ENCODE measurements around the gene C16orf86.

C16orf86 gene

DNA sequence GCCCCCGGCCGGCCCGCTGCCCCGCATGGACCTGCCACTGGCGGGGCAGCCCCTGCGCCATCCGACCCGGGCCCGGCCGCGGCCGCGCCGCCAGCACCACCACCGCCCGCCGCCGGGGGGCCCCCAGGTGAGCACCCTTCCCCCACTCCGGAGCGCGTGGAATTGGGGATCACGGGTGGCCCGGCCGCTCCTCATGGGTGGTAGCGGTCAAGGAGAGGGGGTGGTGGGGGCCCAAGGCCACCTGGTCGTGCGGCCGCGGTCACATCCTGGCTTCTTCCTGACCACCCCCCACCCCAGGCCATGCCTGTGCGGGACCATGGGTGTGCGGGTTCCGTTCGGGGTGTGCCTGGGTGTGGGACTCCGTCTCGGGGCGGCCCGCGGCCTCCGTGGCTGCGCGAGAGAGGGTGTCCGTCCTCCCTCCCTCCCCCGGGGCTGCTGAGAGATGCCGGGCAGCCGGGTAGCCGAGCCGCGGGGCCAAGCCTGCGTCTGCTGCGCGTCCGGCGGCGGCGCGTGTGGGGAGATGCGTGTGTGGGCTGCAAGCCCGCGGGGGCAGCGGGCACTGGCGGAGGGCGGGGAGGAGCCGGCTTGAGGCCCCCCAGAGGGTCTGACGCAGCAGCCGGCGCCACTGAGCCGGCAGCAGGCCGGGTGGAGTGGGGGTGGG, 13.4 kb upstream of the C16orf86 start:
- peak in 3 of 56 donors; percentile 18 to 52 (median 33) for DNase-seq

DNA sequence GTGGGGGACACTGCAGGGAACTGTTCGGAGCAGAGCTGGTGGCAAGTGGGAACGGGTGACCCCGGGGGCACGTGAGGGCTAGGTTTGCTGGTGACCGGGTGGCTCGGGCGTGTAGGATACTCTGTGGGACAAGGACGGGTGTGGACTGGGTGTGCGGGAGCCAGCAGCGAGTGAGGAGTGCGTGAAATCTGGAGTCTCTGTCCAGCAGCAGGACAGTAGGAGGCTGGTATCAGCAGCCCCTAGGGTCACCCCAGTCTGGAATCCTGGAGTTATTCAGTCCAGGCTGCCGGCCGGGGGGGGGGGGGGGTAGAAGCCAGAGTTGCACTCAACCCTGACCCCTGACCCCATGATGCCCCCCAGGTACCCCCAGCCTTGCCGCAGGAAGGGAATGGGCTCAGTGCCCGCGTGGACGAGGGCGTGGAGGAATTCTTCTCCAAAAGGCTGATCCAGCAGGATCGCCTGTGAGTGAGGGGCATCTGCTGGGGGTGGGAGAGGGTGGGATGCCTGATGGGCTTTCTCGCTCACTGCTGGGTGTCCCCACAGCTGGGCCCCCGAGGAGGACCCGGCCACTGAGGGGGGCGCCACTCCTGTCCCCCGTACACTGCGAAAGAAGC, 12.7 kb upstream of the C16orf86 start:
- DNase-seq, result no peak

DNA sequence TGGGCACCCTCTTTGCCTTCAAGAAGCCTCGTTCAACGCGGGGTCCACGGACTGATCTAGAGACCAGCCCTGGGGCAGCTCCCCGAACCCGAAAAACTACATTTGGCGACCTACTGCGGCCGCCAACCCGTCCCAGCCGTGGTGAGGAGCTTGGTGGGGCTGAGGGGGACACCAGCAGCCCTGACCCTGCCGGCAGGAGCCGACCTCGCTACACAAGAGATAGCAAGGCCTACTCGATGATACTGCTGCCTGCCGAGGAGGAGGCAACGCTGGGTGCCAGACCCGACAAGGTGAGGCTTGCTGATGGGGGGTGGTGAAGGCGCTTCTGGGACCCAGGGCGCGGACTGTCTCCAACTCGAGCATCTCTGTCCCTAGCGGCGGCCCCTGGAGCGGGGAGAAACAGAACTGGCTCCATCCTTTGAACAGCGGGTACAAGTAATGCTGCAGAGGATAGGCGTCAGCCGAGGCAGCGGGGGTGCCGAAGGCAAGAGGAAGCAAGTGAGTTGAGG, 12.2 kb upstream of the C16orf86 start:
- peak in 1 of 56 donors; percentile 6 for DNase-seq

DNA sequence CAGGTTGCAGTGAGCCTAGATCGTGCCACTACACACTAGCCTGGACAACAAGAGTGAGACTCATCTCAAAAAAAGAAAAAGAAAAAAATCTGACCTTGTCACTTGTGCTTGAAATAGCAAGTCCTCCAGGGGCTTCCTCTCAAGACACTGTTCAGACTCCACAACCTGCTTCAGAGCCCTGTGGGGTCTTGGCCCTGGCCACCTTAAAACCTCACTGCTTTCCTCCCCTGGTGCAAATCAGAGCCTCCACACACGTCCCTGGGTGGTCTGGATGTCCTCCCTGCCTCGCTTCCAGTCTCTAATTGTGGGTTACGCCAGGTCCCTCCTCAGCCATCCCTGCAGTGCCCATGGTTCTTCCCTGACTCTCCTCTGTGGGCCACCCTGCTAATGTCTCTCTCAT, 11.3 kb upstream of the C16orf86 start:
- DNase-seq, result no peak

DNA sequence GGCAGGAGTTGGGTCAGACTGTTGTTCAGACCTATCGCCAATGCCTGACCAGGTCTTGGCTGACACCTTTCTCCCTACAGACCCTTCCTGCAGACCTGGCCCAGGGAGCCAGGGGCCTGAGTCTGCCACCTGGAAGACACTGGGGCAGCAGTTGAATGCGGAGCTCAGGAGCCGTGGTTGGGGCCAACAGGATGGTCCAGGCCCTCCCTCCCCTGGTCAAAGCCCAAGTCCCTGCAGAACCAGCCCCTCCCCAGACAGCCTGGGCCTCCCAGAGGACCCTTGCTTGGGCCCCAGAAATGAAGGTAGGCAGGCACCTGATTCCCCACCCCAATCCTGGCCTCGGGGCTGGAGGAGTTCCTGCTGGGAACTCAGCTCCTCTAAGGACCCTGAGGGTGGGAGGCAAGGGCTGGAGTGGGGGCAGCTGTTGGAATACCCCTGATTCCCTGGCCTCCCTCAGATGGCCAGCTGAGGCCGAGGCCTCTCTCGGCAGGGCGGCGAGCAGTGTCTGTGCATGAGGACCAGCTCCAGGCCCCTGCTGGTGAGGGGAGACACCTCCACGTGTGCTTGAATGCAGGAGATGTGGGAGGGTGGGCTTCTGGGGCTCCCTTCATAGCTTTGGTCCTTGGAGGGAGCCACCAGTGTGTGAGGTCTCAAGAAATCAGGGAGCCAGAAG, 10.1 kb upstream of the C16orf86 start:
- DNase-seq, result no peak

DNA sequence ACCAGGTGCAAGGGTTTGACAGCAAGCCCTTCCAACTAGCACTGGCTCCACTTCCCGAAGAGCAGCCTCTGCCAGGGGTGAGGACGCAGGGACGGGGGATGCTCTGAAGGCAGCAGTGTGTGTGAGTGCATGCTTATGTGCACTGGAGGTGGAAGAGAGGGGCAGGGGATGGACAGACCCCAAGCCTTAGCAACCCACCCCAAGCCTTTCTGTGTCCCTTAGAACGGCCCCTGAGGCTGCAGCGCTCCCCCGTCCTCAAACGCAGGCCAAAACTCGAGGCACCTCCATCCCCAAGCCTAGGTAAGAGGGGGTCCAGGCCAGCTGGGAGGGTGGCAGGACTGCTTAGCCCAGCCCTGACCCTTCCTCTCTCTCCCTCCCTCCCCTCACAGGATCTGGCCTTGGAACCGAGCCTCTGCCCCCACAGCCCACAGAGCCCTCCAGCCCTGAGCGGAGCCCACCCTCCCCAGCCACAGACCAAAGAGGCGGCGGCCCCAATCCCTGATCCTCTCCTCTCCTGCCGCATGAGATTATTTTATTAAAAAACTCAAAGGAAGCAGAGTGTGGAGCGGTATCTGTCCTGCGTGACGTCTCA, 9.5 kb upstream of the C16orf86 start:
- DNase-seq, result no peak

DNA sequence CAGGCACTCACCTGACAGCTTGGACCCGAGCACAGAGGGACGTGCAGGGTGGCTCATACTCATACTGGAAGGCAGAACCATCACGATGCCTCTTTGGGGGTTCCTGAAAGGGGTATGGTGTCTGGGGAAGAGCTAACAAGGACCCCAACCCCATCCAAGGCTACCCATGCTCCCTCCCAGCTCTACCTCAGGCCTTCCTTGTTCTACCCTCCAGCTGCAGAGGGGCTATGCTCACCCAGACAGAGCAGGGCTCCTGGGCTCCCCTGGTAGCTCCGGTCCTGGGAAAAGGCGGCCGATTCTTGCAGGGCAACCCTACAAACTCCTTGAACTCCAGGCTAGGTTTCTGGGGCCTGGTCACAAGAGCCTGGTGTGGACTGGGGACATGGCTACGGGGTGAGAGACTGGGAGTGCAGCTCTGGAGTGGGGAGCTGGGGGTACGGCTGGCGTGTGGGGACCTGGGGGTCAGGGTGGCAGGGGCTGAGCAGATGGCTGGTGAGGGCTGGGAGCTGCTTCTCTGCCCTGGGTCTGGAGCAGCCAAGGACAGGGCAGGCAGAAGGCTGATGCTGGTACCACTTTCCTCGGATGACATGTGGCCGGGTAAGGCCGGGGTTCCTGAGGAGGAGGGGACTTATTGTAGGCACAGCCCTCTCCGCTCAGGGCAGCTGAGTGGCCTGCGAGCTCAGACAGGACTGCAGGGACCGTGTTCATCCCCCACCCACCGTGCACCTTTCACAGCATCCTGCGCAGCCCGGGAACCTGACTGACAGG, 8.7 kb upstream of the C16orf86 start:
- DNase-seq, result no peak

DNA sequence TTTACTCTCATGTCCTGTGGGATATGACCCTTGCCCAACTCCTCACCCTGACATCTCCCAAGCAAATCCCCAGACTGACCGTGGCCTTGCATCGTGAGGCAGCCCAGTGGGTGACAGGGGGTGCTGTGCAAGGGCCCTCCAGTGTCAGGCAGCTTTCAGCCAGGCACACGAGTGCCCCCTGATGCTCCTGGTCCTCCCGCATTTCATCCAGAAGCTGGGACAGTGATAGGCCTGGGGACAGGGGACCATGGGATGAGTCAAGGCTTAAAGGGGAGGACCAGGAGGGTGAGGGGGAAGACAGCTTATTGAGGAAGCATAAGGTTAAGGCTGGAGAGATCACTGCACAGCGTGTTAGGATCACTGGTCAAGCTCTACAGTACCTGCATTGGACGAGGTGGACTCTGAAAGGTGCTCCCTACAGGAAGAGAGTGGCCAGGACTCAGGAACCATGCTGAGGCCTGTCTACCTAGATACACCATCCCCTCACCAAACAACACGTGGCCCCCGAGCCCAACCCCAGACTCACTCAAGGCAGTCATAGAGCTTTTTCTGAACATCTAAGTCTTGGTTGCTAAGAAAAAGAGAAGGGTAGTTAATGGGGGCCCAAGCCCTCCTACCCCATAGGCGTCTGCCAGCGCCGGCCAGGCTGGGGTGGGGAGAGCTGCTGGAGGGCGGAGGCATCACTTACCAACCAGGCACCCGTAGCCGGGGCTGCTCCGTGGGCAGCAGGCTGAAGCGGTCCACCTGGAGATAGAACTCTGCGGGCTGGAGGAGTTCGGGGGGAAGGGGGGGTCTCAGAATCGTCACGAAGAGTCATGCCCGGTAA, 7.6 kb upstream of the C16orf86 start:
- DNase-seq, result no peak

DNA sequence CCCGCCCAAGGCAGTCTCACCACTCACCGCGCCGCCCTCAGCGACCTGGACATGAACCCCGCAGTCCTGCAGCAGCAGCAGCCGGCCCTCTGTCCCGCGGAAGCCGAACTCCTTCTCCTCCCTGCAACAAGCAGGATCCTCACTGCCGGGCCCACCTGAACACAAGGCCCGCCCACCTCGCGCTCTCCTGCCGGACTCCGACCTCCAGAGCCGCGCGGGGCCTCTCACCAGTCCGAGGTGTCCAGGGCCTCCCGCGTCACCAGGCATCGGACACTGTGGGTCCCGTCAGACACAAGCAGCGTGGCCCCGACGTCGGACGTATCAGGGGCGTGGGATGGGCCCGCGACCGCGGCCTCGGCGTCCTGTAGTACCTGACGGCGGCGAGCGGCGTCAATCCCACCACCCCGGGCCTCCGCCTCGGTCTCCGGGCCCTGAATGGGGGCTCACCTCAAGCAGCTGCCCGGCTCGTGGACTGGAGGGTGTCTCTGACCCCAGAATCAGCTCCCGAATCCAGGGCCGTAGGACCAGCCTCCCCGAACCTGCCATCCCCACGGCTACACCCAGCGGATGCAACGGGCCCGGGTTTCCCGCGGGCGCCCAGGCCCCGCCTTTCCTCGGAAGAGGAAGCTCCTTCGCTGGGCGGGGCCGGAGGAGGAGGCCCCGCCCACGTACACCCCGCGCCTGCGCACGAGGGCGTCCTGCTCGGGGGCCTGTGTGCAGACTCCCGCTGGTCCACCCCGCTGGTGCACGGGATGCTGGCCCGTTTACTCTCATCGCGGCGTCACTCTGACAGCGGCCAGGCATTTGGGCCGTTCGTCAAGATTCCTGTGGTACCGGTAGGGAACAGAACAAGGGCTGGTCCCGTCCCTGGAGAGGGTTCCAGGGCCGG, 6.7 kb upstream of the C16orf86 start, which contains the start of gene ACD:
Gene ACD (minus strand): TSS at position 586 of the 889 bp plus-strand sequence. CDS start 40 bp downstream, at position 546.
- DNase-seq, result peak in 55 of 56 donors; percentile 49 to 96 (median 86)

DNA sequence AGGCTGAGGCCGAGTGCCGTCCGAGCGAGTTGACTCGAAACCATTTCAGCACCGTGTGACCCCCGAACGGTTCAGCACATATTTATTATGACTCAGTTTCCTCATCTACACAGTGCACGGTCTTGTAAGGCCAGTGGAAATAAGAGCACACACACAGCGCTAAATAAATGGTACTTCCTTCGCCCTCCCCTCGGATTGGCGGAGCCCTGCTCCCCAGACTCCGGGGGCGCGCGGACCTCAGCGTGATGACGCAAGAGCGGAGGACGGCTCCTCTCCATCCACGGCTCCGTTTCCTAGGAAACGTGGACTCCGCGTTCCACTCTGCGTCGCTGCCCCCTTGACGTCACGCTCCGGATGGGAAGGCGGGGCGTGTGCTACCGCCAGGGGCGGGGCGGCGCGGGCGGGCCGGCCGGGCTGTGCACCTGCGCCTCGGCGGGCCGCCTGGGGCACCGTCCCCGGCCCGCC, 6.0 kb upstream of the C16orf86 start, which contains the start of gene PARD6A:
Gene PARD6A (plus strand): TSS at position 397 of the 465 bp plus-strand sequence. CDS start 79 bp downstream, outside the sequence.
- DNase-seq, result peak; percentile 64 to 98 (median 92)

DNA sequence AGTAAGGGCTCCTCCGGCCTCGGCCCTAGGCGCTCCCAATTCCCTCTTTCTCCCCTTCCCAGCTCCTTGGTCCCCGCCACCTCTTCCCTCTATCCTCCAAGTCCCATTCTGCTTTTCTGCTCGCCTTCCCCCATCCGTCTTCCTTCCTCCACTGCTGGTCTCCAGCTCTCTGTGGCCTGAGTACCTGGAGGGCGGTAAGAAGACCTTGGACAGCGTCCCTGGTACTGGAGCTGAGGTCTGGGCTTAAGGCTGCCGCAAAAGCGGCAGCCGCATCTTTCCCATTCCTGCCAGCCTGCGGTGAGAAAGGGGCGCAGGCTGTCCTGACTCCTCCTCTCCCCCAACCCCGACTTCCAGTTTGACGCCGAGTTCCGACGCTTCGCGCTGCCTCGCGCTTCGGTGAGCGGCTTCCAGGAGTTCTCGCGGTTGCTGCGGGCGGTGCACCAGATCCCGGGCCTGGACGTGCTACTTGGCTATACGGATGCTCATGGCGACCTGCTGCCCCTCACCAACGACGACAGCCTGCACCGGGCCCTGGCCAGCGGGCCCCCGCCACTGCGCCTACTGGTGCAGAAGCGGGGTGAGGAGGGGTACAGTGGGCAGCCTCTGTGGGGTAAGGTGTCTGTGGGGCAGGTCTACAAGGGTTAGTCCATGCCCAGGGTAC, 5.4 kb upstream of the C16orf86 start:
- DNase-seq, result peak in 6 of 56 donors; percentile 41 to 74 (median 58)

DNA sequence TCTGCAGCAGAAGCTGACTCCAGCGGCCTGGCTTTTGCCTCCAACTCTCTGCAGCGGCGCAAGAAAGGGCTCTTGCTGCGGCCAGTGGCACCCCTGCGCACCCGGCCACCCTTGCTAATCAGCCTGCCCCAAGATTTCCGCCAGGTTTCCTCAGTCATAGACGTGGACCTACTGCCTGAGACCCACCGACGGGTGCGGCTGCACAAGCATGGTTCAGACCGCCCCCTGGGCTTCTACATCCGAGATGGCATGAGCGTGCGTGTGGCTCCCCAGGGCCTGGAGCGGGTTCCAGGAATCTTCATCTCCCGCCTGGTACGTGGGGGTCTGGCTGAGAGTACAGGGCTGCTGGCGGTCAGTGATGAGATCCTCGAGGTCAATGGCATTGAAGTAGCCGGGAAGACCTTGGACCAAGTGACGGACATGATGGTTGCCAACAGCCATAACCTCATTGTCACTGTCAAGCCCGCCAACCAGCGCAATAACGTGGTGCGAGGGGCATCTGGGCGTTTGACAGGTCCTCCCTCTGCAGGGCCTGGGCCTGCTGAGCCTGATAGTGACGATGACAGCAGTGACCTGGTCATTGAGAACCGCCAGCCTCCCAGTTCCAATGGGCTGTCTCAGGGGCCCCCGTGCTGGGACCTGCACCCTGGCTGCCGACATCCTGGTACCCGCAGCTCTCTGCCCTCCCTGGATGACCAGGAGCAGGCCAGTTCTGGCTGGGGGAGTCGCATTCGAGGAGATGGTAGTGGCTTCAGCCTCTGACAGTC, 4.5 kb upstream of the C16orf86 start:
- no peak for DNase-seq

DNA sequence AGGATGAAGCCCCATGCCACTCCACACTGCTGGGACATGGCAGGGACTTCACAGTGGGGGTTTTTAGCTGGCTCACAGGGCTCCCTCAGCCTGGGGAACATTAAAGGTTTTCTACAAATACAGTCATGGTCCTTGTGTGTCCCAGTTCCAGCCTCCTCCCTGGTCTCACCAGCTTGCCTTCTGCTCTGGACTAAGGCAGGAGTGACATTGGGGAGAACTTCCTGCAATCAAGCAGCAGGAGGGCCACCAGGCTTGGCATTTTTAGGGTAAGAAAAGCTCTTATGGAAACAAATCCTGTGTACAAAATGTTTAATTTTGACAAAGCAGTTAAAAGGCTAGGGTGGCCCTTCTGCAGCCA, 4.0 kb upstream of the C16orf86 start:
- no peak for DNase-seq

DNA sequence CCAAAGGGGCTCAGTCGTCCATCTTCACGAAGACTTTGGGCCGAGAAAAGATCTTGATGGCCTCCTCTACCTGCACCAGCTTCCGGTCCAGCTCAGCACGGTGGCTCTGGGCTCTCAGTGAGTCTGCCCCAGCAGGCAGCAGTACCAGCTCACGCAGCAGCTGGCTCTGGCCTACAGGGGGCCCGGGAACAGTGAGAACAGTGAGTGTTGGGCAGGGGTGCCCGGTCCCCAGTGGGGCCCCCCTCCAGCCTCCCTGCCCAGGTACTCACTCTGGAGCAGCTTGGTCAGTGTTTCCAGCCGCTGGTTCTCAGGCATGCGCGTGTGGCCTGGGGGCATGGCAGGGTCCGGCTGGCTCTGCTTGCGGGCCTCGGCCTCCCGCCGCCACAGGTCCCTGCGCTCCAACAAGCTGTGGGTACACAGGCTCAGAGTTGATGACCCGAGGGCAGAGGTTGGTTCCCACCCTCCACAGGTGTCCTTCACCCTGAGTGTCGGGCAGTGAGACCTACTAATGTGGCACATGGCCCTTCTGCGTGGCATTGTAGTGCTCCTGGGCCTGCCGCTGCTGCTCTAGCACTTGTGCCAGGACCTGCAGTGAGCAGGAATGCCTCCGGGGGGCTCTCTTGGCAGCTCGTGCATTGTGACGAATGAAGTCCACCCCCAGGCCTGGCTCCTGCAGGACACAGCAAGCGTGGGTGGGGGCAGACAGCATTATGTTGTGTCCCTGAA, 3.3 kb upstream of the C16orf86 start:
- DNase-seq, result peak in 5 of 56 donors; percentile 8 to 40 (median 20)

DNA sequence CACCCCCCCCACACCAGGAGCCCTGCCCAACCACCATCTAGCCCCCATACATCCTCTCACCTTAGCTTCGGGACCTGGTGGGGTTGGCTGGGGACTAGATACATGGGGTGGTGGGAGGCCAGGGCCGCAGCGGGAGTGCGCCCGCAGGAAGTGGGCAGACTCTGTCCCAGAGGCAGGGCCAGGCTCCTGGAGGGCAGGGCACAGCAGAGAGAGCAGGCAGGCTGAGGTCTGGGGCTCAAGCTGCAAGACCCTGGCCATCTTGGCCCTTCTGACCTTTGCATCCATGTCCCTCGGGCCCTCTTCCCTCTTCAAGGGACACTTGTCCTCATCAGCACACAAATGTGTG, 2.8 kb upstream of the C16orf86 start:
- DNase-seq, result no peak

DNA sequence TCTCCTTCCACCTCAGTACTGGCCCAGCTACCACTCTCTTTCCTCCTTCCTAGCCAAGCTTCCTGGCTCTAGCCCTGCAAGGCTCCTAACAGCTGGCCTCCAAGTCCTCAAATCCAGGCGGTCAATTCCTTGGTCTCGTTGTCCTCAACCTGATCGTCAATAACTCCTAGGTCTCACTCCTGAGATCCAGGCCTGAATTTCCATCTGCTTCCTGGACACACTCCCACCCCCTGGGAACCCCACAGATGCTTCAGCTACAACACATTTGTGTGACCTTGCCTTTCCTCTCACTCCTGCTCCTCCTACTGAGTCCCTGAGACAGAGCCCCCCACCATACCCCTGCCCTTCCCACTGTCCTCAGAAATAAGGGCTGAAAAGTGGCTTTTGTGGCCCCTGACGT, 2.4 kb upstream of the C16orf86 start:
- DNase-seq, result no peak

DNA sequence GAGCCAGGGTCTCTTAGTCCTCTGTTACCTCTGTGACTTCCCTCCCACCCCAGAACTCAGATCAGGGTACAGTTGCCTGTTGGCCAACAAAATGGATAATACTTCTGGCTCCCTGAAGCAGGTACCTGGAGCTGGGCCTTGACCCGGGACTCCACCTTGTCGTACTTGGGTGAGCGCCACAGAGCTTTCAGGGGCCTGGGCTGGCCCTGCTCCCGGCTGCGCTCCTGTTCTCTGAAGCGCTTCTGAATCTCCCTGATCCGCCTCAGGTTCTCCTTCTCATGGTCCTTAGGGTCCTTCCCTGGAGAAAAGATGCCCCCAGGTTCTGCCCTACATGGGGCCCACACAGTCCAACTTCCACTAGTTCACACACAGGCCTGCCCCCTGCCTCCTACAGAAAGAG, 1.7 kb upstream of the C16orf86 start:
- DNase-seq, result no peak

Measured in nucleus accumbens (tissue), 56 donors.